Esophagus (tissue), 2 donors: Measurements from ENCODE around the gene PSMD13. TPM values are rescaled to one million over a fixed set of nuclear protein-coding genes. Genes with fewer than 3 reads are reported as not detected.

ENCODE experiments used
- H3K27ac ChIP-seq, 2 donors: one replicate each; pipeline ENCODE4 v1.5.1; 2013; ENCODE audit warnings: low read depth in 2 of 2, mild to moderate bottlenecking in 2 of 2, inconsistent platforms in 1 of 2, low read length in 1 of 2, moderate library complexity in 1 of 2
- H3K27me3 ChIP-seq, 2 donors: one replicate each; pipeline ENCODE4 v1.6.1; 2013; ENCODE audit warnings: low read length in 2 of 2, control low read depth in 1 of 2, mild to moderate bottlenecking in 1 of 2; ENCODE audit not compliant: insufficient read depth in 2 of 2, control insufficient read depth in 1 of 2
- H3K36me3 ChIP-seq, 2 donors: one replicate each; pipeline ENCODE4 v1.6.1; 2013; ENCODE audit warnings: low read length in 1 of 2; ENCODE audit not compliant: control insufficient read depth in 2 of 2, insufficient read depth in 2 of 2
- H3K4me1 ChIP-seq, 2 donors: one replicate each; pipeline ENCODE4 v1.6.1; 2013; ENCODE audit warnings: low read length in 1 of 2; ENCODE audit not compliant: control insufficient read depth in 2 of 2, insufficient read depth in 2 of 2
- H3K4me3 ChIP-seq, 2 donors: one replicate each; pipeline ENCODE4 v1.5.1; 2013; ENCODE audit warnings: low read length in 2 of 2, mild to moderate bottlenecking in 2 of 2, low read depth in 1 of 2, moderate library complexity in 1 of 2
- H3K9me3 ChIP-seq, 2 donors: one replicate each; pipeline ENCODE4 v1.6.1; 2013; ENCODE audit warnings: mild to moderate bottlenecking in 2 of 2, low read depth in 1 of 2, low read length in 1 of 2, moderate library complexity in 1 of 2; ENCODE audit not compliant: control insufficient read depth in 2 of 2, insufficient read depth in 1 of 2
- WGBS, 2 donors: extraction: QIAGEN DNeasy Blood & Tissue Kit; methylation state at CpG; one replicate each; pipeline ENCODE4 v1.1.7; 2013; 5-methylcytosine and 5-hydroxymethylcytosine counted together
- polyA plus RNA-seq, 2 donors: library from polyadenylated mRNA; stranded (reverse); fragments of 200-250 nt; gene quantifications; one replicate each; pipeline ENCODE4 v1.2.3, GENCODE V29; 2013
- donor health status: healthy with polysubstance abuse.
- donor health status: Bipolar disorder and iron deficiency.

Gene PSMD13
- polyA plus RNA-seq, 2 donors: 90.8 to 98.2 TPM

DNA sequence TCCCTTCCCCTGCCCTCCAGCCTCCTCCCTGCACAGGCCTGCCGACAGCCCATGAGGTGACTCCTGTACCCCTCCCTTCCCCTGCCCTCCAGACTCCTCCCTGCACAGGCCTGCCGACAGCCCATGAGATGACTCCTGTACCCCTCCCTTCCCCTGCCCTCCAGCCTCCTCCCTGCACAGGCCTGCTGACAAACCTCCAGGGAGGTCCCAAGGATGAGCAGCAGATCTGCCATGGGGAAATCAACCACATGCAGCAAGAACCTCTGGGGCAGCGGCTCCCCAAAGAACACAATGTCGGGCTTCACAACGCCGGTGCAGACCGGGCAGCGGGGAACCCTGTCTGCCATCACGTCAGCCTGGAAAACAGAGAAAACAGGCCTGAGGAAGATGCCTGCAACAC is 12.9 kb upstream of the PSMD13 start:
- WGBS, 2 donors: 83 to 99% methylated on average over 7 to 9 of the region's 9 CpGs
- peaks cover 8 to 14% of the 10 kb centered on the region in 2 donors for H3K36me3 ChIP-seq
- no peaks in the 10 kb centered on the region for H3K4me1 ChIP-seq
- H3K4me3 ChIP-seq: no peak overlapping the region
- no peak overlapping the region for H3K27ac ChIP-seq
- H3K9me3 ChIP-seq: no peaks in the 10 kb centered on the region
- H3K27me3 ChIP-seq: no peaks in the 10 kb centered on the region

DNA sequence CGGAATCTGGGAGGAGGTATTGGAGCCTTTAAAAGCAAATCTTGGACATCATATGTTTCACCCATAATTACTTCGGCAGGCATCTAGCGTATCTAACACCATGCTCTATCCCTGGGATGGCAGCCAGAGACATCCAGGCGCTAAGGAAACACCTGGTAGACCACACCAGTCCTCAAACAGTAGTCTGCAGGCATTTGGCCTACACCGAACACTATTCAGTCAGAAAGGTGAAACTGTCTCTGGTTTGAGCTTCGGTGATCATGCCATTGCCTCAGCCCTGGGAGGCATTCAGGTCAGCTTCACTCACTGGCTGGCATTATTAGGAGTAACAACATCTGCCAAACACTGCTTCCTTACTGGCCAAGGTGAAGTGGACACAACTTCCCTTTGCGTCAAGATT is 12.4 kb upstream of the PSMD13 start:
- Histone ChIP-seq H3K4me1 (no peaks in the 10 kb centered on the region), H3K36me3 (peaks cover 8 to 11% of the 10 kb centered on the region in 2 donors), H3K4me3 (no peak overlapping the region), H3K27me3 (no peaks in the 10 kb centered on the region), H3K27ac (no peak overlapping the region), H3K9me3 (no peaks in the 10 kb centered on the region)
- 86 to 93% methylated on average over 7 of the region's 7 CpGs for WGBS, 2 donors

DNA sequence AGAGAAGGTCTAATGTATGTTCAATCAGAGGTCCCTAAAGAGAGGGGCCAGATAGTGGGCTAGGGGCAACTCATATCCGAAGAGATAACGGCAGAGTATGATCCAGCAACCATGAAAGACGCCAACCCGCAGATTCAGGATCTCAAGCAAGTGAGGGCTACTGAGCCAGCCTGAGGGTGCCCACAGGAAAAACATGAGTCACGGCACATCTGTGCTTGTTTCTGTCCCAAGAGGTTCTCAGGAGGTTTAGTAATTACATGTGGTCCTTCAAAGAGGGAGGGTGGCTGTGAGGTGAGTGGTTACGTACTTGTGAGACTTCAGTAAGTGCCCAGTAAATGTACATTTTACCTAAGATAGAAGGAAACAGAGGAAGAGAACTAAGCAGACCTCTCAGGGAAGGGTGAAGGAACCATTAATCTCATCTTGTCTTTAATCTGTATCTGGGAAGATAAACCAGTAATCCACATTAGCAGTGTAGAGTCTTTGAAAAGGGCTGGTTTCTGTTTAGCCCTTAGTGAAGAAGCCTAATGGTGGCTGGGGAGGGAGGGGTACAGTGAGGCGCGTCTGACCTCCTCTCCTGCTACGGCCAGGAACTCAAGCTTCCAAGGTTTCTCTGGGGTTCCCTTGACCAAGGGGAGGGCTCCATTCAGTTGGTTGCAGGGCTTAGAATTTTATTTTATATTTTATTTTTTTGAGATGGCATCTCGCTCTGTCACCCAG is 10.9 kb upstream of the PSMD13 start:
- WGBS, 2 donors: 87 to 91% methylated on average over 10 of the region's 10 CpGs
- Histone ChIP-seq H3K9me3 (no peaks in the 10 kb centered on the region), H3K27me3 (no peaks in the 10 kb centered on the region), H3K4me1 (no peaks in the 10 kb centered on the region), H3K36me3 (peaks cover 8 to 11% of the 10 kb centered on the region in 2 donors), H3K4me3 (no peak overlapping the region), H3K27ac (no peak overlapping the region)

DNA sequence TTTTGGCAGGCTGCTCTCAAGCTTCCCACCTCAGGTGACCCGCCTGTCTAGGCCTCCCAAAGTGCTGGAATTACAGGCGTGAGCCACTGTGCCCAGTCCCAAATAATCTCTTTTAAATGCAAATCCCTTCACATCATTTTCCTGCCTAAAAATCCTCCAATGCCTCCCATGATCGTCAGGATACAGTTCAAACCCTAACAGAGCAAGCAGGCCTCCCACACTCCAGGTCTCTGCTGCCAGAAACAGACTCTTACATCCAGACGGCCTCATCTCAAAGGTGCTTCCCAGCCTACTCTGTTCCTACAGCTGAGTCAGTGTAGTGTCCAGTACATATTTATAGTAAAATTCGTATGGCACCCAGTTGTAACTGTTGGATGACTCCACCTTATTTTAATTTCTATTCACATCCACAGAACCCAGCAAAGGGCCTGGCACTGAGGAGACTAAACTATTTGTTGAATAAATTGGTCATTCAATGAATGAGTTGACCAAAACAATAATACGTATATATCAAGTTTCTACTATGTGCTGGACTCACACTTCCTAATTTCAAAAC is 8.9 kb upstream of the PSMD13 start:
- H3K4me3 ChIP-seq: no peak overlapping the region
- no peak overlapping the region for H3K27ac ChIP-seq
- no peaks in the 10 kb centered on the region for H3K27me3 ChIP-seq
- H3K36me3 ChIP-seq: peaks cover 7 to 8% of the 10 kb centered on the region in 2 donors
- 82 to 85% methylated on average over 6 of the region's 6 CpGs for WGBS, 2 donors
- no peaks in the 10 kb centered on the region for H3K4me1 ChIP-seq
- no peaks in the 10 kb centered on the region for H3K9me3 ChIP-seq

DNA sequence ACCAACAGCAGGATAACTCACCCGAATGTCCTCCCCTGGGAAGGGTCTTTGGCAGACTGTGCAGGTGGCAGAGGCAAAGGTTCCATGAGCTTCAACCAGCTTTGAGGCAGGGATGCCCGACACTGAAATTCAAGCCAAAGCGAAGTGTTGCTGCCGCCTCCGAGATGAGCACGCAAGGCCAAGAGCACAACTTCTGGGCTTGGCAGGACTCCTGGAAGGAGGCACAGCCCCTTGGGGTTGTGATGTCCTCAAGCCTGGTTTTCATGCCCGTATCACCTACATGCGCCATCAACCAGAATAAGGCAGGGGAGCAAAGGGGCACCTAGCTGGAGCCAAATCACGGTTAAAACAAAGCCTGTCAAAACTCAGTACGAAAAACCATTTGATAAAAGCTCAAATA is 6.3 kb upstream of the PSMD13 start:
- no peaks in the 10 kb centered on the region for H3K4me1 ChIP-seq
- no peak overlapping the region for H3K4me3 ChIP-seq
- peaks cover 0 to 4% of the 10 kb centered on the region in 2 donors for H3K36me3 ChIP-seq
- H3K27ac ChIP-seq: no peak overlapping the region
- no peaks in the 10 kb centered on the region for H3K9me3 ChIP-seq
- no peaks in the 10 kb centered on the region for H3K27me3 ChIP-seq
- 95 to 96% methylated on average over 10 of the region's 10 CpGs for WGBS, 2 donors

DNA sequence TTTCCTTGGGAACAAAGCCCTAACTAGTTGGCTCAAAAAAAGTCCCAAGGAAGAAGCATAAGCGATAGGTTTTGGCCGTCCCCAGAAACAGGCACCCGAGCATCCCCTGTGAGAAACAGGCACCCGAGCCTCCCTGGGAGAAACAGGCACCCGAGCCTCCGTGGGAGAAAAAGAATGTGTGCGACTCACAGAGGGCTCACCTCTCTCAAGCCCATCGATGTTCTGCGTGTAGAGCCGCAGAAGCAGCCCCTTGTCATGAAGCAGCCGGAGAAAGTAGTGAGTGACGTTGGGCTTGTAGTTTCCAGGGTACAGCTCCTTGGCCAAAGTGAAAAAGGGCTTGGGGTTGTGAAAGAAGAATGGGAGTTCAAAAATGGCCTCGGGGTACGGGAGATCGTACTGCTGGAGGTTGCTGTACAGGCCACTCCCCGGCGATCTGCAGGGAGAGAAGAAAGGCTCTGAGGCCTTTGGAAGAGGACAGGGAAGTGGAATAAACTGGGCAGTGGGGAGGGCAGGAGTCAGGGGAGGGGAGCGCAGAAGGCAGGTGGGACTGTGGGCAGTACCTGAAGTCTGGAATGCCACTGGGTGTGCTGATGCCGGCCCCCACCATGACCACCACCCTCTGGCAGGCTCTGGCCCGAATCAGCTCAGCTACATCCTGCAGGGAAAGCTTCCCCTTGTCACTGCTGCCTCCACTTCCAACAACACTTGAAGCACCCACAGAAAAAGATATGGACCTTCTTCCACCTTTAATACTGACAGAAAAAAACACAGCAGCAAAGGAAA is 3.8 kb upstream of the PSMD13 start:
- H3K4me3 ChIP-seq: no peak overlapping the region
- WGBS, 2 donors: 88 to 90% methylated on average over 19 to 20 of the region's 20 CpGs
- no peaks in the 10 kb centered on the region for H3K27me3 ChIP-seq
- H3K27ac ChIP-seq: no peak overlapping the region
- H3K9me3 ChIP-seq: no peaks in the 10 kb centered on the region
- H3K36me3 ChIP-seq: no peaks in the 10 kb centered on the region
- no peaks in the 10 kb centered on the region for H3K4me1 ChIP-seq

DNA sequence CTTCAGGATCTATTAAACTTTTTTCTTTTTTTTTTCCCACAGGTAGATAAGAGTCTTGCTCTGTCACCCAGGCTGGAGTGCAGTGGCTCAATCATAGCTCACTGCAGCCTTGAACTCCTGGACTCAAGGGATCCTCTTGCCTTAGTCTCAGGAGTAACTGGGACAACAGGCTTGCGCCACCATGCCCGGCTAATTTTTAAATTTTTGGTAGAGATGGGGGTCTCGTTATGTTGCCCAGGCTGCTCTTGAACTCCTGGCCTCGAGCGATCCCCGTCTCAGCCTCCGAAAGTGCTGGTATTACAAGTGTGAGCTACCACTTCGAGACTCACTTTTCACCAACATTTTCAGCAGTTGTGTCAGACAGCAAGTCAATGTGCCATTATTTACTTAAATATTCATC is 1.6 kb upstream of the PSMD13 start:
- no peak overlapping the region for H3K27ac ChIP-seq
- WGBS, 2 donors: 73 to 82% methylated on average over 8 of the region's 8 CpGs
- H3K36me3 ChIP-seq: peaks cover 0 to 3% of the 10 kb centered on the region in 2 donors
- H3K27me3 ChIP-seq: no peaks in the 10 kb centered on the region
- no peaks in the 10 kb centered on the region for H3K4me1 ChIP-seq
- no peaks in the 10 kb centered on the region for H3K9me3 ChIP-seq
- H3K4me3 ChIP-seq: peak overlapping the region in 1 of 2 donors; percentile 99

DNA sequence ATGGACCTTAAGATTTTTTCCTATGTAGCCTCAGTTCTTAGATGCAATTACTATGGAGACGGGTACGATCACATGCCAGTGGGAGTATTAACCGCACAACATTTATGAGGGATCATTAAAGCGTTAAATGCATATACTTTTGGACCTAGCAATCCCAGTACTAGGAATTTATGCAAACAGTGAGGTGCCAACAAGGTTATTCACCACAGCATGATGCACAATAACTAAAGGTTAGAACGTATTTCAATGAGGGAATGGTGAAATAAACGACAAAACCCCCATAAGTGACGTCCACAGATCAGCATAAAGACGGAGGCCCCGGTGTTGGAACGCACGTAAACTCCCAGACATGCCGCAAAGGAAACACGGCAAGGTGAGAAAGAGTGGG is 1.2 kb upstream of the PSMD13 start:
- H3K4me1 ChIP-seq: no peaks in the 10 kb centered on the region
- WGBS, 2 donors: 2 to 3% methylated on average over 13 of the region's 13 CpGs
- H3K27me3 ChIP-seq: no peaks in the 10 kb centered on the region
- peaks cover 0 to 3% of the 10 kb centered on the region in 2 donors for H3K36me3 ChIP-seq
- H3K27ac ChIP-seq: peak overlapping the region; percentile 81 to 95
- H3K9me3 ChIP-seq: no peaks in the 10 kb centered on the region
- H3K4me3 ChIP-seq: peak overlapping the region; percentile 76 to 99

DNA sequence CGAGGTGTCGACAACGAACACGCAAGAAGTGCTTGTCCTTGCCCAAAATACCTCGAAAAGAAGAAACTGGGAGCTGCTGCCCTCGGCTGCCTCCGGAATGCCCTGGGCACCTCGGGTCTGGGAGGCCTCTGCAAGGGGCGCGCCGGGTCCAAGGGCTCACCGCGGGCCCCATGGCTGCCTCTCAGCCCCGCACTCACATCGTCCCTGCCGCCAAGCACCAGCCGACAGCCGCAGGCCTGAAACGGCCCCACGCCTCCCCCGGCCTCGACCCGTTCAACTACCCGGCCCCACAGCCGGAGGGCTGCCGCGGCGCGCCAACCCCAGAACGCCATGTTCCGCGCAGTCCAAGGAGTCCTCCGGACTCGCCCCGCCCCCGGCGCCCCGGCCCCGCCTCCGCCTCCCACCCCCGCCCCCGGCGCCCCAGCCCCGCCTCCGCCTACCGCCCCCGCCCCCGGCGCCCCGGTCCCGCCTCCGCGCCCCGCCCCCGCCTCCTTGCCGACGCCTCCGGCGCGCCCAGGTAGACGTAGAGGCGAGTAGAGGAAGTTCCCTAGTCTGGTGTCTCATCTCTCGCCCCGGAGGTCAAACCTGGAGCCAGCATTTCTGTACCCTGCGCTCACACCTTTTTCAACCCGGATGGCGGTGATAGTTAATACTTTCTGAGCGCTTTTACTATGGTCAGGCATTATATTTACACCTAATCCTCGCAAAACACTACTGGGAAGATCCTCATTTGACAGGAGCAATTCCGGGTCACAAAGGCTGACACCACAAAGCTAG is 591 bp upstream of the PSMD13 start, which contains the start of gene SIRT3:
SIRT3 (minus strand) TSS at position 346 of the 777 bp plus-strand sequence; CDS start at position 332, 14 bp downstream.
- 0 to 1% methylated on average over 40 to 70 of the region's 70 CpGs for WGBS, 2 donors
- Histone ChIP-seq H3K36me3 (peaks cover 0 to 5% of the 10 kb centered on the region in 2 donors), H3K27me3 (no peaks in the 10 kb centered on the region), H3K9me3 (no peaks in the 10 kb centered on the region), H3K4me1 (no peaks in the 10 kb centered on the region), H3K27ac (peak within 1 kb of the TSS; percentile 95 to 99), H3K4me3 (peak within 1 kb of the TSS; percentile 96 to 99)
